H1 (cell line): Measurements from ENCODE around the gene DKK3. TPM values are rescaled to one million over a fixed set of nuclear protein-coding genes. Genes with fewer than 3 reads are reported as not detected.

Source experiments
- GTF2F1 ChIP-seq: IDR thresholded peaks from 2 replicates; pipeline ENCODE4 v1.6.1; 2012; ENCODE audit warnings: low read depth, low read length, improper control_type of control experiment, borderline replicate concordance
- SAP30 ChIP-seq: fragments of 300-600 bp; sonication (generic); IDR thresholded peaks from 2 replicates; pipeline ENCODE4 v1.7.1; 2012; ENCODE audit warnings: low read length, moderate library complexity, mild to moderate bottlenecking, inconsistent platforms; ENCODE audit not compliant: insufficient read depth, insufficient replicate concordance
- SUZ12 ChIP-seq: fragments of 200-600 bp; sonication (generic); IDR thresholded peaks from 2 replicates; pipeline ENCODE4 v1.6.1; 2012; ENCODE audit warnings: mild to moderate bottlenecking, inconsistent platforms, low read length, moderate library complexity, mixed read lengths
- TAF7 ChIP-seq: optimal IDR thresholded peaks from 2 replicates; pipeline ENCODE3; 2011; ENCODE audit warnings: low read depth, mild to moderate bottlenecking, inconsistent platforms, low read length, moderate library complexity, borderline replicate concordance
- YY1 ChIP-seq: IDR thresholded peaks from 2 replicates; pipeline ENCODE4 v1.6.1; 2011; ENCODE audit warnings: low read depth, mild to moderate bottlenecking, low read length
- polyA plus RNA-seq, 7 experiments: library from polyadenylated mRNA; depleted of rRNA in 3 of 7; stranded (reverse) in 5 of 7; unstranded in 2 of 7; fragments of >200 nt in 5 of 7; fragments of 200-250 nt in 2 of 7; gene quantifications; 1 replicate in 5 of 7; 2 replicates in 1 of 7; 4 replicates in 1 of 7; pipeline versions ENCODE4 v1.2.1 to v1.2.3, GENCODE V29; 2011 to 2013; ENCODE audit warnings: missing spikeins in 2 of 7, mixed read lengths in 2 of 7
- total RNA-seq: library from RNA; stranded (reverse); fragmentation: NEBNext Ultra II Directional; extraction: Animal tissue kit (Norgen Biotek cat#: 25700); gene quantifications from 2 replicates; pipeline ENCODE4 v1.2.1, GENCODE V29; 2021

The DKK3 gene
- total and polyA plus RNA-seq, 2 of the 8 experiments (the other 6 are each of a cell fraction or from before 2014, with no cell fraction given) = 30.0 to 40.1 TPM

- TF ChIP-seq SAP30 (no peak), GTF2F1 (no peak), SUZ12 (no peak), YY1 (no peak), TAF7 (no peak)
Observed at GRCh38 chr11:11976481-11977127, 31.8 kb downstream of the DKK3 start (continued).
